ENCODE results near the gene BSPRY. TPM values are rescaled to one million over a fixed set of nuclear protein-coding genes. Genes with fewer than 3 reads are reported as not detected.

The BSPRY gene
- total and polyA plus RNA-seq, 2 of the 13 experiments (the other 11 are each of a cell fraction or from before 2014, with no cell fraction given) = 0.09 to 0.26 TPM

DNA sequence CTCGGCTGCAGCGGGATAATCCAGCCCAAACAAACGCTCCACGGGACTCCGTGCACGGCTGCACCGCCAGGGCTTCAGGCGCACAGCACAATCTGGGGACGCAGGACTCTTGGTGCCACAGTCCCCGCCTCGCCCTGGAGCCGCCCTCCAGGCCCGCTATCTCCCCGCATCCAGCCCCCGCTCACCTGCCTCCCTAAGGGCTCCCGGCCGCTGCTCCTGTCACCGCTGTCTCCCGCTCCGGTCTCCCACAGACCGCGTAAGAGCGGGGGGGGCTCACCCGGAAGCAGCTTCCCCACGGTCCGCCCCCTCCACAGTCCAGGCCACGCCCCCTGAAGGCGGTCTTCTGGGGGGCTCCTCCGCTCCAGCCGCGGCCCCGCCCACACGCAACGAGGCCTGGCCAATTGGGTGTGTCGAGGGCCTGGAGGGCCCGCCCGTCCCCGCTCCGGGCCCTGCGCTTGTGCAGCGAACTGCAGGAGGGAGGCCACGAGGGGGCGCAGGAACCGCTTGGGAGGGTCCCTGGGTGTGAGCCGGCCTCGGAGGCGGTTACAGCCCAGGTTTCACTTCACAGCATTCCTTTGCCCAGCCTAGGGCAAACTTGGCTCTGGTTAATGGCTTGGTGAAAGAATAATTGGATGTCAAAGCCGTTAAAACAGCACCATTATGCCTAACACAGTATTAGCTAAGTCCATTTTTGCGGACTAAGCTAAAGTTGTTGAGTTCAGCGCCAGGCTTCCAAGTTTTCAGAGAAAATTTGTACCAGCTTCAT is 51.9 kb downstream of the BSPRY start, which contains the start of gene ALAD (continued):
- TF ChIP-seq NR1H2 (CRISPR knock-in tag; IDR thresholded peaks at IDR 0.05; ENCODE audit: borderline replicate concordance, low read depth) = no peak
- TF ChIP-seq SRSF9 (IDR thresholded peaks at IDR 0.05; ENCODE audit: borderline replicate concordance, insufficient read depth, low read depth, low read length, poor library complexity, severe bottlenecking) = no peak
- no peak for TF ChIP-seq JUN (CRISPR knock-in tag; IDR thresholded peaks at IDR 0.05)
- TF ChIP-seq, protein P1, sequence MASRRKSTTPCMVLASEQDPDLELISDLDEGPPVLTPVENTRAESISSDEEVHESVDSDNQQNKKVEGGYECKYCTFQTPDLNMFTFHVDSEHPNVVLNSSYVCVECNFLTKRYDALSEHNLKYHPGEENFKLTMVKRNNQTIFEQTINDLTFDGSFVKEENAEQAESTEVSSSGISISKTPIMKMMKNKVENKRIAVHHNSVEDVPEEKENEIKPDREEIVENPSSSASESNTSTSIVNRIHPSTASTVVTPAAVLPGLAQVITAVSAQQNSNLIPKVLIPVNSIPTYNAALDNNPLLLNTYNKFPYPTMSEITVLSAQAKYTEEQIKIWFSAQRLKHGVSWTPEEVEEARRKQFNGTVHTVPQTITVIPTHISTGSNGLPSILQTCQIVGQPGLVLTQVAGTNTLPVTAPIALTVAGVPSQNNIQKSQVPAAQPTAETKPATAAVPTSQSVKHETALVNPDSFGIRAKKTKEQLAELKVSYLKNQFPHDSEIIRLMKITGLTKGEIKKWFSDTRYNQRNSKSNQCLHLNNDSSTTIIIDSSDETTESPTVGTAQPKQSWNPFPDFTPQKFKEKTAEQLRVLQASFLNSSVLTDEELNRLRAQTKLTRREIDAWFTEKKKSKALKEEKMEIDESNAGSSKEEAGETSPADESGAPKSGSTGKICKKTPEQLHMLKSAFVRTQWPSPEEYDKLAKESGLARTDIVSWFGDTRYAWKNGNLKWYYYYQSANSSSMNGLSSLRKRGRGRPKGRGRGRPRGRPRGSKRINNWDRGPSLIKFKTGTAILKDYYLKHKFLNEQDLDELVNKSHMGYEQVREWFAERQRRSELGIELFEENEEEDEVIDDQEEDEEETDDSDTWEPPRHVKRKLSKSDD (CRISPR knock-in tag; IDR thresholded peaks at IDR 0.05; ENCODE audit: low read depth) = no peak
- TF ChIP-seq ZNF333 (CRISPR knock-in tag; IDR thresholded peaks at IDR 0.05; ENCODE audit: borderline replicate concordance) = peak; percentile 91
- TF ChIP-seq PHF5A (CRISPR knock-in tag; IDR thresholded peaks at IDR 0.05; ENCODE audit: low read depth, unreplicated experiment) = peak; percentile 76
- TF ChIP-seq ZNF879 (CRISPR knock-in tag; IDR thresholded peaks at IDR 0.05) = no peak
- no peak for TF ChIP-seq NFE2L2 (IDR thresholded peaks at IDR 0.05; ENCODE audit: low read length)
- TF ChIP-seq ZNF549 (CRISPR knock-in tag; IDR thresholded peaks at IDR 0.05) = no peak
- no peak for TF ChIP-seq ZNF432 (CRISPR knock-in tag; IDR thresholded peaks at IDR 0.05; ENCODE audit: borderline replicate concordance)
- peak; percentile 62; the same call in 1 of the 2 replicates for TF ChIP-seq CAMTA2 (CRISPR knock-in tag; IDR thresholded peaks at IDR 0.05; ENCODE audit: borderline replicate concordance)
- TF ChIP-seq, protein P2, sequence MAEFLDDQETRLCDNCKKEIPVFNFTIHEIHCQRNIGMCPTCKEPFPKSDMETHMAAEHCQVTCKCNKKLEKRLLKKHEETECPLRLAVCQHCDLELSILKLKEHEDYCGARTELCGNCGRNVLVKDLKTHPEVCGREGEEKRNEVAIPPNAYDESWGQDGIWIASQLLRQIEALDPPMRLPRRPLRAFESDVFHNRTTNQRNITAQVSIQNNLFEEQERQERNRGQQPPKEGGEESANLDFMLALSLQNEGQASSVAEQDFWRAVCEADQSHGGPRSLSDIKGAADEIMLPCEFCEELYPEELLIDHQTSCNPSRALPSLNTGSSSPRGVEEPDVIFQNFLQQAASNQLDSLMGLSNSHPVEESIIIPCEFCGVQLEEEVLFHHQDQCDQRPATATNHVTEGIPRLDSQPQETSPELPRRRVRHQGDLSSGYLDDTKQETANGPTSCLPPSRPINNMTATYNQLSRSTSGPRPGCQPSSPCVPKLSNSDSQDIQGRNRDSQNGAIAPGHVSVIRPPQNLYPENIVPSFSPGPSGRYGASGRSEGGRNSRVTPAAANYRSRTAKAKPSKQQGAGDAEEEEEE (CRISPR knock-in tag; IDR thresholded peaks at IDR 0.05; ENCODE audit: borderline replicate concordance) = no peak; the same call in 1 of the 2 replicates
- TF ChIP-seq HIC2 (CRISPR knock-in tag; IDR thresholded peaks at IDR 0.05; ENCODE audit: low read depth) = no peak; the same call in 1 of the 2 replicates
- TF ChIP-seq, protein P3, sequence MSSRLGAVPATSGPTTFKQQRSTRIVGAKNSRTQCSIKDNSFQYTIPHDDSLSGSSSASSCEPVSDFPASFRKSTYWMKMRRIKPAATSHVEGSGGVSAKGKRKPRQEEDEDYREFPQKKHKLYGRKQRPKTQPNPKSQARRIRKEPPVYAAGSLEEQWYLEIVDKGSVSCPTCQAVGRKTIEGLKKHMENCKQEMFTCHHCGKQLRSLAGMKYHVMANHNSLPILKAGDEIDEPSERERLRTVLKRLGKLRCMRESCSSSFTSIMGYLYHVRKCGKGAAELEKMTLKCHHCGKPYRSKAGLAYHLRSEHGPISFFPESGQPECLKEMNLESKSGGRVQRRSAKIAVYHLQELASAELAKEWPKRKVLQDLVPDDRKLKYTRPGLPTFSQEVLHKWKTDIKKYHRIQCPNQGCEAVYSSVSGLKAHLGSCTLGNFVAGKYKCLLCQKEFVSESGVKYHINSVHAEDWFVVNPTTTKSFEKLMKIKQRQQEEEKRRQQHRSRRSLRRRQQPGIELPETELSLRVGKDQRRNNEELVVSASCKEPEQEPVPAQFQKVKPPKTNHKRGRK (CRISPR knock-in tag; IDR thresholded peaks at IDR 0.05) = no peak
- no peak for TF ChIP-seq TRIM24 (CRISPR knock-in tag; IDR thresholded peaks at IDR 0.05)
- no peak for TF ChIP-seq ZNF383 (CRISPR knock-in tag; IDR thresholded peaks at IDR 0.05; ENCODE audit: borderline replicate concordance)
- TF ChIP-seq NR2C2 (CRISPR knock-in tag; IDR thresholded peaks at IDR 0.05; ENCODE audit: borderline replicate concordance) = peak; percentile 92
- no peak for TF ChIP-seq ZNF674 (CRISPR knock-in tag; IDR thresholded peaks at IDR 0.05; ENCODE audit: low read depth)
- peak; percentile 85; the same call in 1 of the 2 replicates for TF ChIP-seq ZFP82 (CRISPR knock-in tag; IDR thresholded peaks at IDR 0.05; ENCODE audit: borderline replicate concordance)
